SK-N-MC (cell line): ENCODE data around the gene PDE4D.
"Not testable (repeated sequence)": the region's sequence is repeated elsewhere in the genome, so short reads cannot be mapped to it uniquely, and the experiment has no call there.

Experiments
- DNase-seq: peaks from one replicate; pipeline ENCODE4 v3.0.0-alpha.2; 2011; ENCODE audit warnings: low read depth, low spot score
- H3K27ac ChIP-seq: fragments of 200-600 bp; sonication (generic); 2 replicates; pipeline ENCODE4 v1.5.1; 2016; ENCODE audit warnings: mixed run types
- H3K36me3 ChIP-seq: fragments of 200-600 bp; sonication (generic); 2 replicates; pipeline ENCODE4 v1.6.1; 2017; ENCODE audit warnings: antibody characterized with exemption, low read length, mixed read lengths; ENCODE audit not compliant: insufficient read depth
- H3K4me3 ChIP-seq: fragments of 200-600 bp; sonication (generic); 2 replicates; pipeline ENCODE4 v1.5.1; 2016
- H3K9ac ChIP-seq: fragments of 200-600 bp; sonication (generic); 2 replicates; pipeline ENCODE4 v1.8.0; 2017; ENCODE audit warnings: mixed run types, mixed read lengths; ENCODE audit not compliant: insufficient read length
- H3K9me3 ChIP-seq: fragments of 200-600 bp; sonication (generic); 2 replicates; pipeline ENCODE4 v1.6.1; 2017; ENCODE audit warnings: low read depth, mild to moderate bottlenecking, antibody characterized with exemption, low read length, moderate library complexity, mixed read lengths
- EZH2 ChIP-seq: fragments of 200-600 bp; sonication (generic); IDR thresholded peaks from one replicate; pipeline ENCODE4 v1.6.1; 2017; ENCODE audit warnings: antibody characterized with exemption
- FOXP2 ChIP-seq: optimal IDR thresholded peaks from 2 replicates; pipeline ENCODE3; 2011; ENCODE audit warnings: mild to moderate bottlenecking, moderate library complexity; ENCODE audit not compliant: insufficient read depth; ENCODE audit errors: extremely low read length, control extremely low read depth
- POLR2AphosphoS5 ChIP-seq: IDR thresholded peaks from 2 replicates; pipeline ENCODE4 v1.6.1; 2012; ENCODE audit warnings: mild to moderate bottlenecking, low read depth, low read length, borderline replicate concordance

Gene PDE4D

DNA sequence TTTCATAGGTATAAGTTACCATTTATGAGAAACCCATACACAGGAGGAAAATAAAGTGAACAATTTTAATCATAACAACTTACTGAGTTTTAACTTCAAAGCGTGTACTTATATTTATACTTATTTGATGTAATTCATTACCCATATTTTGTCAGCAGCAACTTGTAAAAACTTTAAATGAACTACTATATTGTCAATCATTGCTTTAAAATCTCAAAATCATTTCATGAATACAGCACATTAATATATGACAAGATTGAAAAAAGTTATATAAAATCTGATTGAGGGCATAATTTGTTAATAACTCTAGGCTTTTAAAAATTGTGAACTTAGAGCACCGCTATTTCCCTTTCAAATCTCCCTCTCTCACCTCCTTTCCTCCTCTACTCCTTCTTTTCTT lies 573.1 kb downstream of the PDE4D start:
- TF ChIP-seq POLR2AphosphoS5: no peak
- TF ChIP-seq FOXP2: no peak
- no peak for TF ChIP-seq EZH2
- Histone ChIP-seq H3K27ac (no peak overlapping the region), H3K9ac (no peak overlapping the region), H3K36me3 (no peaks in the 10 kb centered on the region), H3K9me3 (no peaks in the 10 kb centered on the region), H3K4me3 (no peak overlapping the region)
- no peak for DNase-seq

DNA sequence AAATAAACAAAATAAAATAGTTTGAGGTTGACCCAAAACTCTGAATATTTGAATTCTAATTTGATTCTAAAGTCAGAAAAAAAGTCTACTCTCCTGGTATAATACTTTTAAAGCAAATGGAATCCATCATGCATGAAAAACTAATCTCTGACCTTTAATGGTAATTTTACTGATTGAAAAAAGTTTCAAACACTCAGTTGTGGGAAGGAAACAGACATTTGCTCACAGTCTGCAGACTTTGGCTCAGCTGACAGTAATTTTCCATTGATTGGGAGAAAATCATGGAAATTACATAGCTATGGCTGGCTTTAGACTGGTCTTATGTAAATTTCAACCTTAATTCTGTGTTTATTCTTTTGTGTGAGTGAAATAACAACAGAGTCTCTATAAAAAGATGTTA lies 574.3 kb downstream of the PDE4D start:
- no peak overlapping the region for H3K9ac ChIP-seq
- 0 out of 2 replicates have a peak overlapping the region, but pooled peaks have one; percentile 2 for H3K4me3 ChIP-seq
- DNase-seq: no peak
- TF ChIP-seq POLR2AphosphoS5: no peak
- TF ChIP-seq FOXP2: no peak
- no peak for TF ChIP-seq EZH2
- H3K27ac ChIP-seq: peak overlapping the region; percentile 95
- no peaks in the 10 kb centered on the region for H3K9me3 ChIP-seq
- no peaks in the 10 kb centered on the region for H3K36me3 ChIP-seq

DNA sequence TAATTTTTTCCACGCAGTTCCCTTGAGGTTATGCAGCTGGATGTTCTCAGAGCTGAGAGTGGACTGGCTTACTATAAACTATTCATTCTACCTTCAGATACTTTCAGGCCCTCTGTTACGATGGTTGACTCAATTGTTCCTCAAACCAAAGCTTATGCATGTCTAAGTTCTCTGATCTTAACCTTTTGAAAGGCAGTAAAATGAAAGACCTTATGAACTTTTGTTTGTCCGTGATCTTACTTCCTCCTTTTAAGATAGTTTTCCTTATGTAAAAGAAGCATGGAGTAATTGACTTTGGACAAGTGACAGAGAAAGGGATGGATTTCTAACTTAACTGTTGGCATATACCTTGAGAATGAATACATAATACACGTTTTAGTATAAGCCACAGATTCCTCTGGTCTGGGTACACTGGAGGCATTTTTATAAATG lies 575.7 kb downstream of the PDE4D start:
- Histone ChIP-seq H3K4me3 (peak overlapping the region; percentile 75), H3K36me3 (no peaks in the 10 kb centered on the region), H3K27ac (peak overlapping the region; percentile 95), H3K9me3 (no peaks in the 10 kb centered on the region), H3K9ac (peak overlapping the region; percentile 71)
- DNase-seq: no peak
- TF ChIP-seq POLR2AphosphoS5: no peak
- TF ChIP-seq FOXP2: no peak
- no peak for TF ChIP-seq EZH2

DNA sequence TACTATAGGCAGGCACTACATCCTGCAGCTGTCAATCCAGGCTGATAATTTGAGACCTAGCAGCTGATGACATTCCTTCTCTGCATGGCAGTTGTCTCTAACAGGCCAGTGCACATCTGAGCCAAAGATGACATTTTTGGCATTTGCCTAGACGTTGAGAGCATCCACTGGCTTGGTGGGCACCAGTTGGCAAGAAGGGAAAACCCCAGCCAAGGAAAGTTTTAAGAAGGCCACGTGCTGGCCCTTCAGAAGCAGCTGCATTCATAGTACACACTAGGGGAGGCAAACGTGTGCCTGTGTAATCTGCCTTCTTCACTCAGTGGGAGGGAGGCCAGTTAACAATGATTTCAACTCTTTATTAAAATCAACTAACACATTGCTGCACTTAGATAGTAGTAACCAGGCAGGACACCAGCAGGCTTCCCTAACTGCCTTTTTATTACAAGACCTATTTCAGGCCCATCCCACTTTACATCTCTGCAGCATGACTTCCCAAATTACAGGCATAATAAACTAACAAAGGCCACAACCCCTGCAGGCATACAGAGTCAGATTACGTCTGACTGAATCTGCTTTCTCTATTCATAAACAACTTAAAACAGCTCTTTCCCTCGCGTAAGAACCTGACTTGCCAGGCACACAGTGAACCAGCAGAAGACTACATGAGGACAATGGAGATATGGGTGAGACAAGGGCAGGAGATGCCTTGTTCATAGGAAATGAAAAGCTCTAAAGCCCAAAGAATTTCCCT lies 576.3 kb downstream of the PDE4D start:
- no peak for TF ChIP-seq EZH2
- no peak for TF ChIP-seq FOXP2
- peak; percentile 35; the same call in 1 of the 2 replicates for TF ChIP-seq POLR2AphosphoS5
- H3K9me3 ChIP-seq: no peaks in the 10 kb centered on the region
- H3K27ac ChIP-seq: peak overlapping the region; percentile 95
- no peaks in the 10 kb centered on the region for H3K36me3 ChIP-seq
- H3K9ac ChIP-seq: peak overlapping the region; percentile 71
- DNase-seq: peak; percentile 92
- H3K4me3 ChIP-seq: peak overlapping the region; percentile 75

DNA sequence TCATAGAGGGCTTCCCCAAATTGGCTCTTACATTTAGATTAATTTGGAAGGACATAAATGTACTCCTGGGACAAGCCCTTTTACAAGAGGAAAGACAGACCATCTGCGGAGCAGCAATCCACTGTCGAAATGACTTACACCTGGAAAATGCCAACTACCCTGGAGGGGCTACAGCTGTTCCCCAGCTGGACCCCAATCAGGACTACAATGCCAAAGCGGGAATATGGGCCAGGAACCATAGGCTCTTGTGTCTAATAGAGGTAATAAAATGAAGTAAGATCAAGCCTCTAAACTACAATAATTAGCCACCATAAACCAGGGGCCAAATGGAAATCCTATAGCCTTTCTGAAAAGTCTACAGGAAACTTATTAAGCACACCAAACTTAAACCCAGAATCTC lies 581.3 kb downstream of the PDE4D start:
- Histone ChIP-seq H3K4me3 (no peak overlapping the region), H3K36me3 (no peaks in the 10 kb centered on the region), H3K9me3 (no peaks in the 10 kb centered on the region), H3K27ac (no peak overlapping the region), H3K9ac (no peak overlapping the region)
- DNase-seq: no peak
- TF ChIP-seq POLR2AphosphoS5 (no peak), EZH2 (no peak), FOXP2 (no peak)

DNA sequence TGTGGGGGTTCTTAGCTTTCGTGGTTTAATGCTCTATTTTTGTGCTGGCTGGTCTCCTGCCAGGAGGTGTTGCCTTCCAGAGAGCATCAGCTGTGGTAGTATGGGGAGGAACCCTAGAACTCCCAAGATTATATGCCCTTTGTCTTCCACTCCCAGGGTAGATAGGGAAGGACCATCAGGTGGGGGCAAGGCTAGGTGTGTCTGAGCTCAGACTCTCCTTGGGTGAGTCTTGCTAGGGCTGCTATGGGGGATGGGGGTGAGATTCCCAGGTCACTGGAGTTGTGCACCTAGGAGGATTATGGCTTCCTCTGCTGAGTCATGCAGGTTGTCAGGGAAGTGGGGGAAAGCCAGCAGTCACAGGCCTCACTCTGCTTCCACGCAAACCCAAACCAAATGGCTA lies 584.8 kb downstream of the PDE4D start:
- H3K9me3 ChIP-seq, DNase-seq, H3K36me3 ChIP-seq, H3K27ac ChIP-seq, H3K4me3 ChIP-seq, H3K9ac ChIP-seq: not testable (repeated sequence)

DNA sequence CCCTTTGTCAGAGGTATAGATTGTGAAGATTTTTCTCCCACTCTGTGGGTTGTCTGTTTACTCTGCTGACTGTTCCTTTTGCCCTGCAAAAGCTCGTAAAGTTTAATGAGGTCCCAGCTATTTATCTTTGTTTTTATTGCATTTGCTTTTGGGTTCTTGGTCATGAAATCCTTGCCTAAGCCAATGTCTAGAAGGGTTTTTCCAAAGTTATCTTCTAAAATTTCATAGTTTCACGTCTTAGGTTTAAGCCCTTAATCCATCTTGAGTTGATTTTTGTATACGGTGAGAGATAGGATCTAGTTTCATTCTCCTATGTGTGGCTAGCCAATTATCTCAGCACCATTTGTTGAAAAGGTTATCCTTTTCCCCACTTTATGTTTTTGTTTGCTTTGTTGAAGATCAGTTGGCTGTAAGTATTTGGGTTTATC lies 590.2 kb downstream of the PDE4D start:
- H3K36me3 ChIP-seq: not testable (repeated sequence)

DNA sequence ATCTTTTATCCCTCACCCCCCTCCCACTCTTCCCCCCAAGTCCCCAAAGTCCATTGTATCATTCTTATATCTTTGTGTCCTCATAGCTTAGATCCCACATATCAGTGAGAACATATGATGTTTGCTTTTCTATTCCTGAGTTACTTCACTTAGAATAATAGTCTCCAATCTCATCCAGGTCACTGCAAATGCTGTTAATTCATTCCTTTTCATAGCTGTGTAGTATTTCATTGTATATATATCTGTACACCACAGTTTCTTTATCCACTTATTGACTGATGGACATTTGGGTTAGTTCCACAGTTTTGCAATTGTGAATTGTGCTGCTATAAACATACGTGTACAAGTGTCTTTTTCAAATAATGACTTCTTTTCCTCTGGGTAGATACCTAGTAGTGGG lies 591.0 kb downstream of the PDE4D start:
- H3K9ac ChIP-seq, H3K4me3 ChIP-seq, H3K9me3 ChIP-seq, DNase-seq, H3K36me3 ChIP-seq, H3K27ac ChIP-seq: not testable (repeated sequence)

More for the DNA sequence above, 590.2 kb downstream of the PDE4D start:
- not testable (repeated sequence) for DNase-seq, H3K9me3 ChIP-seq, H3K4me3 ChIP-seq, H3K9ac ChIP-seq, H3K27ac ChIP-seq

DNA sequence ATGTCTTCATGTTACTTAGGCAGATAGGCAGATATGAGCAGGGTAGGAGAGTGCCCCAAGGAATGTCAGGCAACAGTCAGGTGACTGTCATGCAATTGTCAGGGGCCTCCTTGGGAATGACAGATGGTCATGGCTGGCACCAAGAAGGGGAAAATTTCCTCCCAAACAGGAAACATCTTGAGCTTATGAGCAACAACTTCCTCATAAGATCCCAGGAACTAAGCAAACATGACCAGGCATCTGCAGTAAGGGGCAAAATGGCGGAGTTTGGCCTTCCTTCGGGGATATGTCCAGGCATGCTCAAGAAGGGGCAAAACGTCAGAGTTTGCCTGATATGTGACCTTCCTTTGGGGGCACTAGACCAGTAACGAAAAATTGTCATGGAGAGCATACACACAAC lies 591.8 kb downstream of the PDE4D start:
- TF ChIP-seq POLR2AphosphoS5 (no peak), EZH2 (no peak), FOXP2 (no peak)
- DNase-seq: no peak
- Histone ChIP-seq H3K36me3 (no peaks in the 10 kb centered on the region), H3K9ac (no peak overlapping the region), H3K27ac (0 out of 2 replicates have a peak overlapping the region, but pooled peaks have one; percentile 52), H3K9me3 (no peaks in the 10 kb centered on the region), H3K4me3 (no peak overlapping the region)
